ENCODE measurements around the gene HYAL3. TPM values are rescaled to one million over a fixed set of nuclear protein-coding genes. Genes with fewer than 3 reads are reported as not detected.

The HYAL3 gene
- total RNA-seq, 1 donor from 2014 or later, result 2.5 TPM

- Mint-ChIP-seq H3K27ac (no peak overlapping the region), H3K9me3 (no peaks in the 10 kb centered on the region), H3K36me3 (ENCODE audit: low read depth) (no peaks in the 10 kb centered on the region), H3K27me3 (no peaks in the 10 kb centered on the region), H3K4me1 (peaks cover 14% of the 10 kb centered on the region), H3K4me3 (no peak overlapping the region)
- ATAC-seq (ENCODE audit: low read depth), result no peak
- DNase-seq, result no peak
- ChIA-PET CTCF (no interaction called here), POLR2A (no interaction called here)
- no peak for TF ChIP-seq CTCF (IDR thresholded peaks at IDR 0.05)
- intact Hi-C loops (cut with micrococcal nuclease), result no loop called here
Measured at GRCh38 chr3:50304601-50305000, 5.4 kb upstream of the HYAL3 start.

GRCh38 chr3:50303013-50303815 lies 4.0 kb upstream of the HYAL3 start, which contains the start of gene HYAL1:
Gene HYAL1, minus strand, starts transcription at chr3:50303574. Its CDS starts 618 bp downstream, at chr3:50302956.
- CTCF ChIA-PET, result no interaction called here
- Mint-ChIP-seq H3K4me3 (no peak within 1 kb of the TSS), H3K4me1 (peaks cover 25% of the 10 kb centered on the region), H3K36me3 (ENCODE audit: low read depth) (peaks cover 4% of the 10 kb centered on the region), H3K9me3 (no peaks in the 10 kb centered on the region), H3K27ac (no peak within 1 kb of the TSS), H3K27me3 (no peaks in the 10 kb centered on the region)
- TF ChIP-seq CTCF (IDR thresholded peaks at IDR 0.05), result no peak
- ATAC-seq (ENCODE audit: low read depth) (no peak), DNase-seq (no peak)
- intact Hi-C loops (cut with micrococcal nuclease), result no loop called here
- POLR2A ChIA-PET, result no interaction called here

GRCh38 chr3:50302095-50303012 lies 3.1 kb upstream of the HYAL3 start:
- ChIA-PET POLR2A (no interaction called here), CTCF (no interaction called here)
- H3K36me3 Mint-ChIP-seq (ENCODE audit: low read depth), result peaks cover 4% of the 10 kb centered on the region
- H3K4me1 Mint-ChIP-seq, result peaks cover 31% of the 10 kb centered on the region
- H3K27ac Mint-ChIP-seq, result no peak overlapping the region
- no peak for DNase-seq
- no peak overlapping the region for H3K4me3 Mint-ChIP-seq
- no peaks in the 10 kb centered on the region for H3K9me3 Mint-ChIP-seq
- ATAC-seq (ENCODE audit: low read depth), result no peak
- no peaks in the 10 kb centered on the region for H3K27me3 Mint-ChIP-seq
- no peak for TF ChIP-seq CTCF (IDR thresholded peaks at IDR 0.05)
- intact Hi-C loops (cut with micrococcal nuclease), result no loop called here

- CTCF ChIA-PET, result no interaction called here
- no peak for TF ChIP-seq CTCF (IDR thresholded peaks at IDR 0.05)
- Mint-ChIP-seq H3K4me3 (no peak overlapping the region), H3K36me3 (ENCODE audit: low read depth) (peaks cover 6% of the 10 kb centered on the region), H3K27ac (no peak overlapping the region), H3K4me1 (peaks cover 34% of the 10 kb centered on the region), H3K27me3 (no peaks in the 10 kb centered on the region), H3K9me3 (no peaks in the 10 kb centered on the region)
- POLR2A ChIA-PET, result interaction anchor here (0.7 to 1.0 kb wide), 2 partner anchors 37 to 59 kb away, joined by 5 to 6 read pairs; partner anchors contain the start of gene TMEM115
- DNase-seq, result no peak
- intact Hi-C loops (cut with micrococcal nuclease), result no loop called here
- ATAC-seq (ENCODE audit: low read depth), result no peak
Measured at GRCh38 chr3:50300681-50301254, 1.6 kb upstream of the HYAL3 start.

Measured in activated B cell treated with CpG ODN at 0.5 μM for 24 hours (primary cell).